Endothelial cell of umbilical vein (primary cell): ENCODE measurements around the gene IL1R1. TPM values are rescaled to one million over a fixed set of nuclear protein-coding genes. Genes with fewer than 3 reads are reported as not detected.

Experiments
- polyA plus RNA-seq, 4 experiments: library from polyadenylated mRNA; depleted of rRNA in 3 of 4; stranded (reverse) in 3 of 4; unstranded in 1 of 4; fragments of >200 nt; gene quantifications; 2 replicates each; pipeline versions ENCODE4 v1.2.1 to v1.2.3, GENCODE V29; 2011 to 2012; ENCODE audit warnings: missing spikeins in 1 of 4
- total RNA-seq: library from RNA; stranded (reverse); gene quantifications from 2 replicates; pipeline ENCODE4 v1.2.3, GENCODE V29; 2021

Gene IL1R1
- total and polyA plus RNA-seq, 2 donors (not counting 3 experiments of a cell fraction or from before 2014, with no cell fraction given) = 5.4 to 5.5 TPM

Other genes with a start within 250 kb of the IL1R1 start
- not detected in 2 replicates for gene IL1R2, start 150.8 kb upstream of the IL1R1 start, total RNA-seq
- gene IL1R2, start 150.8 kb upstream of the IL1R1 start, polyA plus RNA-seq = not detected in 2 replicates
- gene IL1RL2, start 44.3 kb downstream of the IL1R1 start, total RNA-seq = 0.21 TPM in 1 of 2 replicates, not detected in the other
- gene IL1RL2, start 44.3 kb downstream of the IL1R1 start, polyA plus RNA-seq = 0.08 and 0.11 TPM in 2 replicates
- 44.0 and 55.1 TPM in 2 replicates for gene IL1RL1, start 168.8 kb downstream of the IL1R1 start, total RNA-seq
- gene IL1RL1, start 168.8 kb downstream of the IL1R1 start, polyA plus RNA-seq = 27.9 and 32.2 TPM in 2 replicates
- gene IL18R1, start 213.1 kb downstream of the IL1R1 start, total RNA-seq = 3.6 and 4.0 TPM in 2 replicates
- 1.8 and 2.9 TPM in 2 replicates for gene IL18R1, start 213.1 kb downstream of the IL1R1 start, polyA plus RNA-seq